Measurements from ENCODE around the gene SPSB1. TPM values are rescaled to one million over a fixed set of nuclear protein-coding genes. Genes with fewer than 3 reads are reported as not detected.

Gene SPSB1
- total and polyA plus RNA-seq, 2 experiments from 2014 or later: 13.5 to 22.7 TPM

DNA sequence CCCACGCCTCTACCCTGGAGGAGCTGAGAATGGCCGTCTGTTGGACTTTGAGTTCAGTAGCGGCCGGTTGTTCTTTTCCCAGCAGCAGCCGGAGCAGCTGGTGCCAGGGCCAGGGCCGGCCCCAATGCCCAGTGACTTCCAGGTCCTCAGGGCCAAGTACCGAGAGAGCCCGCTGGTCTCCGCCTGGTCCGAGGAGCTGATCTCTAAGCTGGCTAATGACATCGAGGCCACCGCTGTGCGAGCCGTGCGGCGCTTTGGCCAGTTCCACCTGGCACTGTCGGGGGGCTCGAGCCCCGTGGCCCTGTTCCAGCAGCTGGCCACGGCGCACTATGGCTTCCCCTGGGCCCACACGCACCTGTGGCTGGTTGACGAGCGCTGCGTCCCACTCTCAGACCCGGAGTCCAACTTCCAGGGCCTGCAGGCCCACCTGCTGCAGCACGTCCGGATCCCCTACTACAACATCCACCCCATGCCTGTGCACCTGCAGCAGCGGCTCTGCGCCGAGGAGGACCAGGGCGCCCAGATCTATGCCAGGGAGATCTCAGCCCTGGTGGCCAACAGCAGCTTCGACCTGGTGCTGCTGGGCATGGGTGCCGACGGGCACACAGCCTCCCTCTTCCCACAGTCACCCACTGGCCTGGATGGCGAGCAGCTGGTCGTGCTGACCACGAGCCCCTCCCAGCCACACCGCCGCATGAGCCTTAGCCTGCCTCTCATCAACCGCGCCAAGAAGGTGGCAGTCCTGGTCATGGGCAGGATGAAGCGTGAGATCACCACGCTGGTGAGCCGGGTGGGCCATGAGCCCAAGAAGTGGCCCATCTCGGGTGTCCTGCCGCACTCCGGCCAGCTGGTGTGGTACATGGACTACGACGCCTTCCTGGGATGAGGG, 28.5 kb upstream of the SPSB1 start:
- Histone ChIP-seq H3K79me2 (ENCODE audit: insufficient read depth) (peaks cover 17% of the 10 kb centered on the region), H2AFZ (no peak overlapping the region), H4K20me1 (ENCODE audit: insufficient read depth) (peaks cover 6% of the 10 kb centered on the region; the same call in 1 of the 2 replicates), H3K4me3 (no peak overlapping the region), H3K36me3 (ENCODE audit: low read depth) (no peaks in the 10 kb centered on the region), H3K9me2 (ENCODE audit: insufficient read depth) (no peaks in the 10 kb centered on the region), H3K9ac (no peak overlapping the region), H3K9me3 (ENCODE audit: low read depth) (no peaks in the 10 kb centered on the region), H3K4me2 (ENCODE audit: unreplicated experiment) (no peak overlapping the region), H3K27ac (no peak overlapping the region), H3K4me1 (ENCODE audit: insufficient read depth) (0 out of 2 replicates have a peak, but pooled peaks cover 3% of the 10 kb centered on the region), H3F3A (ENCODE audit: insufficient read depth) (peaks cover 8% of the 10 kb centered on the region; the same call in 1 of the 2 replicates), H3K27me3 (replicated peaks; ENCODE audit: insufficient read depth) (no peaks in the 10 kb centered on the region)
- no peak for TF ChIP-seq EZH2phosphoT487 (IDR thresholded peaks at IDR 0.05; ENCODE audit: insufficient read depth, low read depth)
- no peak for TF ChIP-seq EZH2 (IDR thresholded peaks at IDR 0.05; ENCODE audit: insufficient read depth, poor library complexity, severe bottlenecking)
- in situ Hi-C loops (cut with MboI): loop anchor here (10.0 kb wide), 2 partner anchors 191 to 231 kb away; no protein-coding TSS in a partner anchor
- WGBS, 2 experiments (ENCODE audit: low coverage in 1 of 2, low lambda C conversion rate in 2 of 2, missing lambda C conversion rate in 2 of 2): 94% methylated on average over 36 to 47 of the region's 50 CpGs
- no peak for DNase-seq

DNA sequence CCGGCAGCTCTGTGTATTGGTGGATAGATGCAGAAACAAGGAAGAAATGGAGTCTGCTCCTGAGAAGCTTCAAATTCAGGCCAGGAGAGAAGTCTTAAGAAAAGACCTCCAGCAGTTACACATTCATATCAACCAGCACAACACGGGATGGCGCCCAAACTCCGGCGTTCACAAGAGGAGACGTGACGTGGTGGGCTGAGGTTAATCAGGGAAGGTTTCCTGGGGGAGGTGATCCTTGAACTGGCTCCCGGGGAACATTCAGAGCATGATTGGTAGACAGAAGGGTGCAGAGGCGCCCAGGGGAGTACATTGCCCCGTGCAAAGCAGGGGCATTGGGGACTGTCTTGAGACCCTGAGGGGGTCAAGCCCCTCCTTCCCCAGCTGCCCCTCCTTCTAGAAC, 27.7 kb upstream of the SPSB1 start:
- H3K4me1 ChIP-seq (ENCODE audit: insufficient read depth): 0 out of 2 replicates have a peak, but pooled peaks cover 3% of the 10 kb centered on the region
- H2AFZ ChIP-seq: no peak overlapping the region
- H3K79me2 ChIP-seq (ENCODE audit: insufficient read depth): peaks cover 9% of the 10 kb centered on the region
- H3K4me3 ChIP-seq: no peak overlapping the region
- H3K4me2 ChIP-seq (ENCODE audit: unreplicated experiment): no peak overlapping the region
- H3F3A ChIP-seq (ENCODE audit: insufficient read depth): no peaks in the 10 kb centered on the region
- DNase-seq: no peak
- WGBS, 2 experiments (ENCODE audit: low coverage in 1 of 2, low lambda C conversion rate in 2 of 2, missing lambda C conversion rate in 2 of 2): 91% methylated on average over 9 to 10 of the region's 10 CpGs
- peaks cover under 1% of the 10 kb centered on the region; the same call in 1 of the 2 replicates for H4K20me1 ChIP-seq (ENCODE audit: insufficient read depth)
- no peaks in the 10 kb centered on the region for H3K36me3 ChIP-seq (ENCODE audit: low read depth)
- H3K9ac ChIP-seq: no peak overlapping the region
- no peaks in the 10 kb centered on the region for H3K9me2 ChIP-seq (ENCODE audit: insufficient read depth)
- in situ Hi-C loops (cut with MboI): loop anchor here (10.0 kb wide), 2 partner anchors 190 to 230 kb away; no protein-coding TSS in a partner anchor
- no peaks in the 10 kb centered on the region for H3K9me3 ChIP-seq (ENCODE audit: low read depth)
- TF ChIP-seq EZH2 (IDR thresholded peaks at IDR 0.05; ENCODE audit: insufficient read depth, poor library complexity, severe bottlenecking): no peak
- TF ChIP-seq EZH2phosphoT487 (IDR thresholded peaks at IDR 0.05; ENCODE audit: insufficient read depth, low read depth): no peak
- no peak overlapping the region for H3K27ac ChIP-seq
- H3K27me3 ChIP-seq (replicated peaks; ENCODE audit: insufficient read depth): no peaks in the 10 kb centered on the region

DNA sequence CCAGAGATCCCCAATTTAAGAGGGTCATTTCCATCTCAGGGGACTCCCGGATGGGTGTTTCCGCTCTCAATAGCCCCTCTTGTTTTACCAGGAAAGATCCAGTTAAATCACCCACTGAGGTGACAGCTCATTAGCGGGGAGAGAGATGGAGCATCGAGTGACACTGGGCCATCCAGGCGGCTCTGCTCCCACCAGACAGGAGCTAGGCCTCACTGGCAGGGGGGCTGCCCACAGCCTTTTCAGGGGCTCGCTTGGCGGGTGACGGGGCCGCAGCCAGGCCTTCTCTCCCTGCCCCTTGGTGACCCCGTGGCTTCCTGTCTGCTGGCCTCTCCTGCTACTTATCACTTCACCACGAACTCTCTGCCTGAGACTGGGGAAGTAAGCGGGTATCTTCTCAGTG, 26.7 kb upstream of the SPSB1 start:
- TF ChIP-seq EZH2phosphoT487 (IDR thresholded peaks at IDR 0.05; ENCODE audit: insufficient read depth, low read depth) (no peak), EZH2 (IDR thresholded peaks at IDR 0.05; ENCODE audit: insufficient read depth, poor library complexity, severe bottlenecking) (no peak)

DNA sequence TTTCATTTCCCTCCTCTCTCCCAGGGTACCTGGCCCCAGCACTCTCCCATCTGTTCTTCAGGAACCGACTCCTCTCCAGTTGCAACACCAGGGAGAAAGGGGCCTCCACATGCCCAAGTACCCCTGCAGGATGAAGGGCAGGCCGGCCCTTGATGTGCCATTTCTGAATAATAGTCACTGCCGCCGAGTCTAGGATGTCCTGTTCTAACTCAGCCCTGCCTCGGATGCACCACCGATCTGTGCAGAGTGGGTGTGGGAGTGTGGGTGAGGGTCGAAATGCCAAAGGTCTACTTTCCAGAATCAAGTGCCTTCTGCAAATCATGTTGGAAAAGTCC, 25.4 kb upstream of the SPSB1 start:
- no peak overlapping the region for H3K4me3 ChIP-seq
- 0 out of 2 replicates have a peak, but pooled peaks cover 3% of the 10 kb centered on the region for H3K4me1 ChIP-seq (ENCODE audit: insufficient read depth)
- H3K27ac ChIP-seq: no peak overlapping the region
- TF ChIP-seq EZH2phosphoT487 (IDR thresholded peaks at IDR 0.05; ENCODE audit: insufficient read depth, low read depth) (no peak), EZH2 (IDR thresholded peaks at IDR 0.05; ENCODE audit: insufficient read depth, poor library complexity, severe bottlenecking) (no peak)
- H3K27me3 ChIP-seq (replicated peaks; ENCODE audit: insufficient read depth): no peaks in the 10 kb centered on the region
- no peaks in the 10 kb centered on the region for H3K36me3 ChIP-seq (ENCODE audit: low read depth)
- no peaks in the 10 kb centered on the region for H4K20me1 ChIP-seq (ENCODE audit: insufficient read depth)
- H3K9me3 ChIP-seq (ENCODE audit: low read depth): no peaks in the 10 kb centered on the region
- no peak for DNase-seq
- no peaks in the 10 kb centered on the region for H3F3A ChIP-seq (ENCODE audit: insufficient read depth)
- WGBS, 2 experiments (ENCODE audit: low coverage in 1 of 2, low lambda C conversion rate in 2 of 2, missing lambda C conversion rate in 2 of 2): 67 to 68% methylated on average over 7 of the region's 7 CpGs
- no peaks in the 10 kb centered on the region for H3K79me2 ChIP-seq (ENCODE audit: insufficient read depth)
- H2AFZ ChIP-seq: no peak overlapping the region
- in situ Hi-C loops (cut with MboI): loop anchor here (10.0 kb wide), 2 partner anchors 187 to 227 kb away; no protein-coding TSS in a partner anchor
- no peaks in the 10 kb centered on the region for H3K9me2 ChIP-seq (ENCODE audit: insufficient read depth)
- no peak overlapping the region for H3K4me2 ChIP-seq (ENCODE audit: unreplicated experiment)
- H3K9ac ChIP-seq: no peak overlapping the region

More for the DNA sequence above, 26.7 kb upstream of the SPSB1 start:
- no peaks in the 10 kb centered on the region for H3K9me2 ChIP-seq (ENCODE audit: insufficient read depth)
- H3K4me2 ChIP-seq (ENCODE audit: unreplicated experiment): no peak overlapping the region
- no peaks in the 10 kb centered on the region for H4K20me1 ChIP-seq (ENCODE audit: insufficient read depth)
- no peaks in the 10 kb centered on the region for H3F3A ChIP-seq (ENCODE audit: insufficient read depth)
- DNase-seq: no peak
- H3K4me1 ChIP-seq (ENCODE audit: insufficient read depth): 0 out of 2 replicates have a peak, but pooled peaks cover 3% of the 10 kb centered on the region
- H2AFZ ChIP-seq: no peak overlapping the region
- 94% methylated on average over 12 of the region's 12 CpGs for WGBS, 2 experiments (ENCODE audit: low coverage in 1 of 2, low lambda C conversion rate in 2 of 2, missing lambda C conversion rate in 2 of 2)
- no peak overlapping the region for H3K4me3 ChIP-seq
- H3K79me2 ChIP-seq (ENCODE audit: insufficient read depth): no peaks in the 10 kb centered on the region; the same call in 1 of the 2 replicates
- H3K36me3 ChIP-seq (ENCODE audit: low read depth): no peaks in the 10 kb centered on the region
- no peak overlapping the region for H3K9ac ChIP-seq
- no peaks in the 10 kb centered on the region for H3K9me3 ChIP-seq (ENCODE audit: low read depth)
- in situ Hi-C loops (cut with MboI): loop anchor here (10.0 kb wide), 2 partner anchors 189 to 229 kb away; no protein-coding TSS in a partner anchor
- H3K27me3 ChIP-seq (replicated peaks; ENCODE audit: insufficient read depth): no peaks in the 10 kb centered on the region
- H3K27ac ChIP-seq: no peak overlapping the region
